NCI-H82 (cell line): Measurements from ENCODE around the gene BSN.

ENCODE experiments used
- DNase-seq: peaks from one replicate; lab custom pipeline; 2025; lab: John Stamatoyannopoulos, UW

Gene BSN

DNA sequence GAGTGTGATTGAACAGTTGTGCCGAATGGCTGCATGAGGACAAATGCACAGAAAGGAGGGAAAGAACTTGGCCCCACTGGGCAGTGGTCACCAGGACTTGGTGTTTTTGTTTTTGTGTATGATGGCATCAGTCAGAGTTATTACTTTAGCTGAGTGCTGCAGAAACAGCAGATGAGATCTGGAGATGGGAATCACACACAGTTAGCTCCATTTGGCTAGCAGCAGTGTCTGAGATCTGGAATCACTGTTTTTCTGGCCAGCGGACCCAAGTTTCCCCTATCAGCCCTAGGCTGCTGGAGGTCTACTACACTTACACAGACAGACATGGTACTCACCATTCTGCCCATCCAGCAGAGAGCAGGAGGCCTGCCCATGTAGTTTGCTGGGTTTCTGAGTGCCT is 74.0 kb downstream of the BSN start:
- DNase-seq: no peak

DNA sequence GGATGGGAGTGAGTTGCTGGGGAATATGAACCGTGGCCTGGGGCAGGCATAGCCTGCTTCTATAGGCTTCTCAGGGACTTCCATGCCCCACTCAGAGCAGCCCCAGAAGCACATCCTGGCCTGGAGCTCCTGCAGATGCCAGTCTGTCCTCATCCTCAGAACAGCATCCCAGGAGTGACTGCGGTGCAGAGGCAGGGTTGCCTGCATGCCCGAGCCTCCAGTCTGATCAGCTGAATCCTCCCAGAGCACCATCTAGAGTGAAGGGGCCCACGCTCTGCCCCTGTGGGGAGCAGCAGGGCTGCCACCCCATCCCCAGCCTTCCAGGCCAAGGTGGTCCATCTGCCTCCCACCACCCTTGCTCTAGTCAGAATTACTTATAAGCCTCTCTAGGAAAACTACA is 75.2 kb downstream of the BSN start:
- DNase-seq: no peak

DNA sequence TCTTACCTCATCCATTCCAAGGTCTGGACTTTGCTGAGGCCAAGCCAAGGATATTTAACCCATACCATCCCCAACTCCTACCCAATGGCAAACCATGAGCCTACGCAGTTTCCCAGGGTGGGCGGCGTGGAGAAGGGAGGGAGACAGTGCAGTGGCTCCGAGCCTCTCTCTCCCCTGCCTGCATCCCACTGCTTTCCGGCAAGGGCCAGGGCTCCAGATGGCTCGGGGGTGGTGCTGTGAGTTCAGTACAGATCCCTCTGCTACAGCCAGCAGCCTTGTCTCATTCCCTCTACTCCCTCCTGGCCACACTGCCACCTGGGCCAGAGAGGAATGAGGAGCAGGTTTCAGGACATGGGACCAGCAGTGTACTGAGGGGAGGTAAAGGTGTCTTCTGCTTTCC is 75.6 kb downstream of the BSN start:
- peak; percentile 54 for DNase-seq

DNA sequence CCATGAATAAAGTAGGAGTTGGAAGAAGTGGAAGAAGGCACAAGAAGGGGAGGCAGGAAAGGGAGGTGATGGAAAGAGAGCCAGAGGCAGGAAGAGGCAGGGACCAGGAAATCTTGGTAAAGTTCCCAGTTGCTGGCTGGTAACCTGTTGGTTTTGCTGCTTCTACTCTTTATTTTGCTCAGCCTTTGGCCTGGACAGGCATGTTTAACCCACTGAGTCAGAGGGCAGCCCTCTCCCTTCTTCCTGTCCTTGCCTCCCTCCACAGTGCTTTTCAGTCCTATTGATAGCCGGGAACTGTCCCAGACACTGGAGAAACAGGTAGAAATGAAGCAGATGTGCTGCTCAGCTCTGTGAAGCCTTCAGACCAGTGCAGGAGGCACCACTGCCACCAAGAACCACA is 76.5 kb downstream of the BSN start:
- DNase-seq: no peak

DNA sequence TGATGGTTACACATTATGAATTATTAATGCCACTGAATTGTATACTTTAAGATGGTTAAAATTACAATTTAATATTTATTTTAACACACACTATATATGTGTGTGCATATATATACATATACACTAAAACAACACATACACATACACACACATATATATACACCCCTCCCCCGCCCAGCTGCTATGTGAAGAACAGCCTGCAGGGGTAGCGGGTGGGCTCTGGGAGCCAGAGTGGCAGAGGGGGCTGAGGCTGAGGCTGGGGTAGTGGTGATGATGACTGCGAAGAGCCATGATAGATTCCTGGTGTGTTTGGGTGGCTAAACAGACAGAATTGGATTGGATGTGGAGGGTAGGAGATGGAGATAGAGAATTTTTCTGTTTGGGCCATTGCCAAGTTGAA is 80.5 kb downstream of the BSN start:
- peak; percentile 19 for DNase-seq

DNA sequence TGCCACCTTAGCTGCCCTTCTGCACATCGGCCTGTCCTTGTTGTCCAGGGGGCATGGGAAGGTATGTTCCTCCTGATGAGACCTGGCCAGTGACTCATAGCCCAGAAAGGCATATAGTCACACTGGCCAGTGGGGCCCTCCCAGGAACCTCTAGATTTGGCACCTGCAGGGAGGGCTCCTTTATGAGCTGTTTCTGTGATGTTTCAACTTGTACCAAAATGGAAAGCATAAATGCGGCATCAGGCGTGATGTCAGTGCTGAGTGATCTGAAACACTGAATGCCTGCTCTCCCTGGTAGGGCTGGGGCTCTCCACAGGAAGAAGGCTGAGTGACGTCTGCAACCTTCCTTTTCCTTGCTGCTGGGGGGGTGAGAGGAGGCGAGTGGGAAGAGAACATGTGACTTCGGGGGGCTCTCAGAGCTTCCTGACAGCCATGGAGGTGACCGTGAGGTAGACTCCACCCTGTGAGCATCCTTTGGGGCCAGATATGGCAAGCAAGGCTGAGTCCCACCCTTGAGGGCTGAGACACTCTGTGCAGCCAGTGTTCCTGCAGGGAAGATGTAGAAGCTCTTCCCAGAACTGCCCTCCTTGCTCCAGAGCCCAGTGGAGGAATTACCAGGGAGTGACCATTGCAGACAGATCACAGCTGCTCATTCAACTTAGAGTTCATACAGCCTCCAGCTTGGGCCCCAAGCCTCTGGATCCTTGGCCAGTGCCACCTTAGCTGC is 82.8 kb downstream of the BSN start:
- DNase-seq: no peak

DNA sequence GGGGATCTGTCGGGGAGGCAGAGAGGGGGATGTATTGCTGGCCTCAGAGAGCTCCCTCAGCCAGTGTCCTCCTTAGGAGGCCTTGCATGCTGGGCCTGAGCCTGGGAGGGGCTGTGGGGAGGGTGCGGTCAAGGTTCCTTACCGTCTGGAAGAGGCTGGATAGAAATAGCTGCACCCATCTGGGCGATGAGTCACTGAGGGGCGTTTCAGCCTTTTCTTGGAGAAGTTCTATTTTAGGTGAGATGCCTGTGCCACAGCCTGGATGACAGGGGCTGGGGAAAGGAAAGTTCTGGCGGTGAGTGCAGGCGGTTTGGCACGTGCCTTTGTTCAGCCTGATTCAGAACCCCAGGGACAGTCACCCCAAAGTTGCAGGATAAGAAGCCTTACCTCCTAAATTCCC is 84.2 kb downstream of the BSN start:
- DNase-seq: no peak

DNA sequence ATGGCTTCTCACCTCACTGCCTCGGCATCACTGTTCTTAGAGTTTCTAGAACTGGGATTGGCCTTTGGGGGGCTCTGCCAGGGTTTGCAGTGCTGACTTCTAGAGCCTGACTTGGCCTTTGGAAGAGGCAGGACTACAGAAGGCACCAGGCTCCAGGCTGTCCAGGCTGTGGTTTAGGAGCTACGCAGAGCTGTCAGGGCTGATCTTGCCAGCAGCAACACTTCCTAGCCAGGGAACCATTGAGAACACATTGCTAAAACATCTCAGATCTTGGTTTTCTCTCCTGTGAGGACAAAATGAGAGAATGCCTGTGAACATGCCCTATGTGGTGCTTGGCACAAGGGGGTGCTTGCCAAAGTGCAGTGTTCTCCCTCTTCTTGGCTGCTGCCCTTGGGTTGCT is 85.3 kb downstream of the BSN start:
- DNase-seq: no peak

DNA sequence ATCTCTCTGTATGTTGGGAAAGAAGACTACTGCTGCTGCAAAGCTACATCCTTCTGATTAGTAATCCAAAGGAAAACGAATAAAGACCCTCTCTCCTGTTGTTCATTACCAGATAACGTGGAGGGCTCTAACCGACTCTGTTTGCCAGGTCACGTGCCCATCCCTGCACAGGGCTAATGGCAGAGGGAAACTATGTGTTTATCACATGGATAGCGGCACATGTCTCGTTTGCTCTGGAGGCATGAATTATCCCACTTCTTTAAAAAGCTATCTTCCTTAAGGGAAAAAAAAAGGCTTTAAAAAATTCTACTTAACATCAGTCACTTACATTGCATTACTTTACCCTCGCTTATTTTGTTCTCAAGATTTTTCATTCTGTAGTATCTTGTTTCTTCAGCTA is 87.0 kb downstream of the BSN start:
- no peak for DNase-seq

DNA sequence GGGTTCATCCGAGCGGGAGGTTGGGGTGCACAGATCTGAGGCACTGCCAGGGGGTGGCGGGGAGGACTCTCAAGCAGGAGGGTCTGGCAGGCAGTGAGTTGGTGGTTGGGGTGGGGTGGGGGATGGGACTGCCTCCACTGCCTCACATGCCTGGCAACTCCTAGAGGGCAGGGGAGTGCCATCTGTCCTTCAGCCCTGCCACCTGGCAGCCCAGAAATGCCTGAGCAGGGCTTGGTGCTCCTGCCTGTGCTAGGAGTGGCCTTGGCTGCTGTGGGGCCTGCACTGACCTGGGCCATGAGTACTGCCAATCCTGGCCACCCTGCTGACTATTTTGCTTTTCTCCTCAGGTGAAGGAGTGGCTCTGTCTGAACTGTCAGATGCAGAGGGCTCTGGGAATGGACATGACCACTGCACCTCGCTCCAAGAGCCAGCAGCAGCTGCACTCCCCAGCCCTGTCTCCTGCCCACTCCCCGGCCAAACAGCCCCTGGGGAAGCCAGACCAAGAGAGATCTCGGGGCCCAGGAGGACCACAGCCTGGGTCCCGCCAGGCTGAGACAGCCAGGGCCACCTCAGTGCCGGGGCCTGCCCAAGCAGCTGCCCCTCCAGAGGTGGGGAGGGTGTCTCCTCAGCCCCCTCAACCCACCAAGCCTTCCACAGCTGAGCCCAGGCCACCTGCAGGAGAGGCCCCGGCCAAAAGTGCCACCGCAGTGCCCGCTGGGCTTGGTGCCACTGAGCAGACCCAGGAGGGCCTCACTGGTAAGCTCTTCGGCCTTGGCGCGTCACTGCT is 87.8 kb downstream of the BSN start:
- DNase-seq: no peak

DNA sequence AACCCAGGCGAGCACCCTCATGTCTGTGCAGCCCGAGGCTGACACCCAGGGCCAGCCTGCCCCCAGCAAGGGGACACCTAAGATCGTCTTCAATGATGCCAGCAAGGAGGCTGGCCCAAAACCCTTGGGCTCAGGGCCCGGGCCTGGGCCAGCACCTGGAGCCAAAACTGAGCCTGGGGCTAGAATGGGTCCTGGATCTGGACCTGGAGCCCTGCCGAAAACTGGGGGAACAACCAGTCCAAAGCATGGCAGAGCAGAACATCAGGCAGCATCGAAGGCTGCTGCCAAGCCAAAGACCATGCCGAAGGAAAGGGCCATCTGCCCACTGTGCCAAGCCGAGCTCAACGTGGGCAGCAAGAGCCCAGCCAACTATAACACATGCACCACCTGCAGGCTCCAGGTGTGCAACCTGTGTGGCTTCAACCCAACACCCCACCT is 88.5 kb downstream of the BSN start:
- no peak for DNase-seq

DNA sequence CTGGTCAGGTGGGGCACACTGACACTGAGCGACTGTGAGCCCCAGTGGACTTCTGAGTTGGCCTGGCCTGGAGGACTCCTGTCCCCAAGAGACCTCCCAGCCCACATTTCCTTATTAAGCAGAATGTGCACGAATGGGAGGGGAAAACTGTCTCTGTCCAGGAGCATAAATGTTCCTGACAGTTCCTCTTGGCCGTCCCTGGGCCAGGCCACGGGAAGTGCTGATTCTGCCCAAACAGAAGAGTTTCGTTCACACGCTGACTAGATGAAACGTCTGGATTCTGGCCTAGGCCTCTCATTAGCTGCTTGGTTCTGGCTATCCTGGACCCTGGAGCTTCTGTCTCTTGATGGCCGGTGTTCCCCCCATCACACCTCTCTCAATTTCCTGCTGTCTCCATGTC is 90.4 kb downstream of the BSN start:
- DNase-seq: no peak

DNA sequence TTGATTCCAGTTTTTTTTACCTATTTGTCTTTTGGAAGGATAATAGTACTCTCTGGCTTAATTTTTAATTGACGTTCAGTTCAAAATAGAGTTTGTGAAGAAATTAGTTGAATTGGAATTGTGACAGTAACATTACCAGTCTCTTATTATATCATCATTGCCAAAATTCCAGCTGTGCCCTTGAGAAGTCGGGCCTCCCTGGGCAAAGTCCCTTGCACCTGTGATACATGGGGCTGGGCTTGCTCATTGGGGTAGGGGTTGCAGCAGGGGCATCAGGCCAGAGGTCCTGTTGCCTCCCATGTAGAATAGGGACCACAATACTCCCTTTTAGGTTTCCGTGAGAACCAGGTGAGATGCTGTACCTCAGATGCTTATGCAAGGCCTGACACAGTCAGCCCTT is 92.0 kb downstream of the BSN start:
- no peak for DNase-seq

DNA sequence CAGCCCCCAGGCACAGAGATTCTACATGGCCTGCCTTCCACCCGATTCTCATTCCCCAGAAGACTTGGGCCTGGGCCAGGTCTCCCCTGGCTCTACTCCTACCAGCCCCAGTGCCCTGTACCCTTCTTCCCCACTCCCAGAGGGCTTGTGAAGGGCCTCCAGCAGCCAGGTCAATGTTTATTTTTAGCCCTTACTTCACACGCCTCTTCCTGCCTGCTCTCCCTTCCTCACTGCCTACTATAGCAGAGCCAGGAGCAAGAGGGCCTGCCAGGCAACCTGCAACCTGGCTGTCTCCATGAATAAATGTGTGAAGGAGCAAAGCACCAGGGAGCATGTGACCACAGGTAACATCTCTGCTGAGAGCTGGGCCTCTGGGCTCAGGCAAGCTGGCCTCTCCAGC is 93.5 kb downstream of the BSN start:
- no peak for DNase-seq

DNA sequence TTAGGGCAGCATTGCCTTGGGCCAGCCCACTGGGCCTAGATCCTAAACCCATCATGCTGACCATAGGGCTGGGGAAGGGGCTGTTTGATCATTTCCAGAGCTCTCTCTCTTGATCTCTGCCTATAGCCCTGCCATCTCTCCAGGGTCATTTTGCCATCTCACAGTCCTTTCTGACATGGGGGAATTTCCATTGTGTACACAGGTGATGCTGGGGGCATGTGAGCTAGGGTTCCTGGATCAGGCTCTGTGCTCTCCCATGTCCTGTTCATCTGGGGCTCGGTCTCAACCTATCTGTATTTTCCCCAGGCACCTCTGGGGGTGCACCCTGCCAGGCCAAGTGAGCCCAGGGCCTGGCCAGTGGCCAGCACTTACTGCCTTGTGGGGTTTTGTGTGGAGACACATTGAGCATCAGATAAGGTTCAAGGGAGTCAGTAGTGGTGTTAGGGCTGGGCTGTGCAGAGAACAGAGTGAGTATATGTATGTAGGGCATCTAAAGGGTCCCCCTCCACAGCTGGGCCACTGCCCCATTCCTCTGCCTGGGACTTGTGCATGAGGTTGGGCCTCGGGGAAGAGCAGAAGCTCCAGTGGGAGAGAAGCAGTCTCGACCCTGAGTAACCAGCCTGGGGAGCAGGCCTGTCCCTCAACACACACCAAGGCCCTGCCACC is 94.2 kb downstream of the BSN start:
- DNase-seq: no peak

DNA sequence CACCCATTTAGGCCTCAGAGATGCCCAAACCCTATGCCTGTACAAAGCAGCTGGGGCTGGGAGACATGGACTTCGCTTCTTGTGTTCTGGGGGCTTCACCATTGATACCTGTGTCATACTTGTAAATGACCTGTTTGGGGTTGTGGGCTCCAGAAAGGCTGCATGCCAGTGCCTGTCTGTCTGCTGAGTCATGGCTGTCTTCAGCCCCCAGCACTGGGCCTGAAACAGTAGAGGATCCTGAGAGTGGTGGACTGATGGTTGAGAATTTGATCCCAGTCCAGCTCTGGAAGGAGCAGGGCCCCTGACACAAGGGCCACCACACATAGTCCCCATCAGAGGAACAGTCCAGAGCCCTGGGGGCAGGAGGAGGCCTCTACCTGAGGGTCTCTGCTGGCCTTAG is 95.3 kb downstream of the BSN start:
- DNase-seq: no peak

DNA sequence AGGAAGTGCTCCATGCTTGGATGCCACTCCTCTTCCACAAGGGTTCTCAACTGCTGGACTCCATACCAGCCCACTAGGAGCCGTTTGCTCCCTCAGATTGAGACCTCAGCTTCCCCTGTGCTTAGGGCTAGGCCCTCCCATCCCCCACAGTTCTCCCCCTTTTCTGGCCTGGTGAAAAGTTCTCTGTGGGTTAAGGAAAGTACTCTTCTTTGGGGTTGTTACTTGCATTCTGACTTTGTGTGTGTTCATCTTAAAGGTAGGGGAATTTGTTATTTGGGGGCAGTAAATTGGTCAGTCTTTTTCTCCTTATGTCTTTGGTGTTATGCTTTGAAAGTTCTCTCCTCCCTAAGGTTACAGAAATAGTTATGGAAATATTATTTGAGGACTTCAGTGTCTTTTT is 95.9 kb downstream of the BSN start:
- DNase-seq: no peak

DNA sequence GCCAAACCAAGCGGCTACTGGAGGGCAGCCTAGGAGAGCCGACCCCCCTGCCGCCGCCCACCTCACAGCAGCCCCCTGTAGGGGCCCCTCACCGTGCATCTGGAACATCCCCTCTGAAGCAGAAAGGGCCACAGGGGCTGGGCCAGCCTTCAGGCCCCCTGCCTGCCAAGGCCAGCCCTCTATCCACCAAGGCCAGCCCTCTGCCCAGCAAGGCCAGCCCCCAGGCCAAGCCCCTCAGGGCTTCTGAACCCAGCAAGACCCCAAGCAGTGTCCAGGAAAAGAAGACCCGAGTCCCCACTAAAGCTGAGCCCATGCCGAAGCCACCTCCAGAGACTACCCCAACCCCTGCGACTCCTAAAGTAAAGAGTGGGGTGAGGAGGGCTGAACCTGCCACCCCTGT is 96.4 kb downstream of the BSN start:
- no peak for DNase-seq

DNA sequence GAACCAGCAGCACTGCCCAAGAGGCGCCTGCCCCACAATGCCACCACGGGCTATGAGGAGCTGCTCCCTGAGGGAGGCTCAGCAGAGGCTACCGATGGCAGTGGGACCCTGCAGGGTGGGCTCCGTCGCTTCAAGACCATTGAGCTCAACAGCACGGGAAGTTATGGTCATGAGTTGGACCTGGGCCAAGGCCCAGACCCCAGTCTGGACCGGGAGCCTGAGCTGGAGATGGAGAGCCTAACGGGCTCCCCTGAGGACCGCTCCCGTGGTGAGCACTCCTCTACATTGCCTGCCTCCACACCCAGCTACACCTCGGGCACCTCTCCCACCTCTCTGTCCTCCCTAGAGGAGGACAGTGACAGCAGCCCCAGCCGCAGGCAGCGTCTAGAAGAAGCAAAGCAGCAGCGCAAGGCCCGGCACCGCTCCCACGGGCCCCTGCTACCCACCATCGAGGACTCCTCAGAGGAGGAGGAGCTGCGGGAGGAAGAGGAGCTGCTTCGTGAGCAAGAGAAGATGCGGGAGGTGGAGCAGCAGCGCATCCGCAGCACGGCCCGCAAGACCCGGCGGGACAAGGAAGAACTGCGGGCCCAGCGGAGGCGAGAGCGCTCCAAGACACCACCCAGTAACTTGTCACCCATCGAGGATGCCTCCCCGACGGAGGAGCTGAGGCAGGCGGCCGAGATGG is 98.1 kb downstream of the BSN start:
- DNase-seq: no peak

DNA sequence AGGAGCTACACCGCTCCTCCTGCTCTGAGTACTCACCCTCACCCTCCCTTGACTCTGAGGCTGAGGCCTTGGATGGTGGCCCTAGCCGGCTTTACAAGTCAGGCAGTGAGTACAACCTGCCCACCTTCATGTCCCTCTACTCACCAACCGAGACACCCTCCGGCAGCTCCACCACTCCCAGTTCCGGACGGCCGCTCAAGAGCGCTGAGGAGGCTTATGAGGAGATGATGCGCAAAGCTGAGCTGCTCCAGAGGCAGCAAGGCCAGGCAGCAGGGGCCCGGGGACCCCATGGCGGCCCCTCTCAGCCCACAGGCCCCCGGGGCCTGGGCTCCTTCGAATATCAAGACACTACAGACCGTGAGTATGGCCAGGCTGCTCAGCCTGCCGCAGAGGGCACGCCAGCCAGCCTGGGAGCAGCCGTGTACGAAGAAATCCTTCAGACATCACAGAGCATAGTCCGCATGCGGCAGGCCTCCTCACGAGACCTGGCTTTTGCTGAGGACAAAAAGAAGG is 98.7 kb downstream of the BSN start:
- no peak for DNase-seq

DNA sequence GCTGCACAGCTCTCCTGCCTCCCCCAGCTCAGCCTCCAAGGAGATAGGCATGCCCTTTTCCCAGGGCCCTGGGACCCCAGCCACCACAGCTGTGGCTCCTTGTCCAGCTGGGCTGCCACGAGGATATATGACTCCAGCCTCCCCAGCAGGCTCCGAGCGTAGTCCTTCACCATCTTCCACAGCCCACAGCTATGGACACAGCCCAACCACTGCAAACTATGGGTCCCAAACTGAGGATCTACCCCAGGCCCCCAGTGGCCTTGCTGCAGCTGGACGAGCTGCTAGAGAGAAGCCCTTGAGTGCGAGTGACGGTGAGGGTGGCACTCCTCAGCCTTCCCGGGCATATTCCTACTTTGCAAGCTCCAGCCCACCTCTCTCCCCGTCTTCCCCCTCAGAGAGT is 99.3 kb downstream of the BSN start:
- DNase-seq: no peak

DNA sequence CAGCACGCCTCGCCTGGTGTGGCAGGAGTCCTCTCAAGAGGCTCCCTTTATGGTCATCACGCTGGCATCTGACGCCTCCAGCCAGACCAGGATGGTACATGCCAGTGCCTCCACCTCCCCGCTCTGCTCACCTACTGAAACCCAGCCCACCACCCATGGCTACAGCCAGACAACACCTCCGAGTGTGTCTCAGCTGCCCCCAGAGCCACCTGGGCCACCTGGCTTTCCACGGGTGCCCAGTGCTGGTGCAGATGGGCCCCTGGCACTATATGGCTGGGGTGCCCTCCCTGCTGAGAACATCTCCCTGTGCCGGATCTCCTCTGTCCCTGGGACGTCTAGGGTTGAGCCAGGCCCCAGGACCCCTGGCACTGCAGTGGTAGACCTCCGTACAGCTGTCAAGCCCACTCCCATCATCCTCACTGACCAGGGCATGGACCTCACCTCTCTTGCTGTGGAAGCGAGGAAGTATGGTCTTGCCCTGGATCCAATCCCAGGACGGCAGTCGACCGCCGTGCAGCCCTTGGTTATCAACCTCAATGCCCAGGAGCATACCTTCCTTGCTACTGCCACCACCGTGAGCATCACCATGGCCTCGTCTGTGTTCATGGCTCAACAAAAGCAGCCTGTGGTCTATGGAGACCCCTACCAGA is 100.0 kb downstream of the BSN start:
- DNase-seq: no peak
